HG02870 (cell line): Measurements from ENCODE around the gene MIDN.

ENCODE experiments used
- ATAC-seq: cut with Tn5 transposase; IDR thresholded peaks from one replicate; pipeline ENCODE4 v1.9.1; 2021; ENCODE audit warnings: mild to moderate bottlenecking, moderate library complexity; ENCODE audit not compliant: unreplicated experiment

Gene MIDN

DNA sequence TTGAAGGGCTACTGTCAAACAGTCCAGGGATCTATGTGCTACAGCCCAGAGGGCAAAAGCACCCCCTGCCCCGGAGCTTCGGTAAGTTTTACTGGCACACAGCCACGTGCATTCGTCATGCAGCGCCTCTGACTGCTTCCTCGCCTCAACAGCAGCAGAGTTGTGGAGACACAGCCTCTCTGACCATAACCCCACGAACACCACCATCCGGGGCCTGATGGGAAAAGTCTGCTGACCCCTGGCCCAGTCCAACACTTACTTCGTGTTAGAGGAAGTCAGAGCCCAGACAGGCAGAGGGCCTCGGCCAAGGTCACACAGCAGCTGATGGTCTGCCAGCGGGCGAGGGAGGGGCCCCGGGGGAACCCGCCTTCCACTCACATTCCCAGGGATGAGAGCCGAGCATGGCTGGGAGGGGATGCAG is 15.7 kb upstream of the MIDN start:
- no peak for ATAC-seq

DNA sequence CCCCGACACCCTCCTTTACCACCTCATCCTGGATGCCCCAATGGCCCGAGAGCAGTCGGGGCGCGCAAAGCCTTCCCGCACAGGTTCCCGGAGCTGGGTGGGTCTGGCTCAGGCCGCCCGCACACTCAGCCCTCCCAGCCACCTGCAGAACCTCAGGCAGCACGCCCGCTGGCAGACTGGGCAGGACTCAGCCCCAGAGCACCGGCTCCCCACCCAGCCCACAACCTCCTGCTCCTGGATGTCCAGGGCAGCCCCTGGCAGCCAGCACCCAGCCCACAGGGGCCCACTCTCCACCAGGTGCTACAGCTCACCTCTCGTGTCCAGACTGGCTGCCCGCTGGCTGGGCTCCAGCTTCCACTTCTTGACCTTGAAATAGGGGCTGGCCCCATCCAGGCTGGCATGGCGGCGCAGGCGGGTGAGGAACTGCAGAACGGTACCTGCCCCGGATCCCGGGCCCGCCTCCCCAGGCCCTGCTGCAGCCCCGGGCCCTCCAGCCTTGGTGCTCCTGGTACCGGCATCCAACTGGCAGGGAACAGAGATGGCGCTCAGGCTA is 15.2 kb upstream of the MIDN start:
- no peak for ATAC-seq

DNA sequence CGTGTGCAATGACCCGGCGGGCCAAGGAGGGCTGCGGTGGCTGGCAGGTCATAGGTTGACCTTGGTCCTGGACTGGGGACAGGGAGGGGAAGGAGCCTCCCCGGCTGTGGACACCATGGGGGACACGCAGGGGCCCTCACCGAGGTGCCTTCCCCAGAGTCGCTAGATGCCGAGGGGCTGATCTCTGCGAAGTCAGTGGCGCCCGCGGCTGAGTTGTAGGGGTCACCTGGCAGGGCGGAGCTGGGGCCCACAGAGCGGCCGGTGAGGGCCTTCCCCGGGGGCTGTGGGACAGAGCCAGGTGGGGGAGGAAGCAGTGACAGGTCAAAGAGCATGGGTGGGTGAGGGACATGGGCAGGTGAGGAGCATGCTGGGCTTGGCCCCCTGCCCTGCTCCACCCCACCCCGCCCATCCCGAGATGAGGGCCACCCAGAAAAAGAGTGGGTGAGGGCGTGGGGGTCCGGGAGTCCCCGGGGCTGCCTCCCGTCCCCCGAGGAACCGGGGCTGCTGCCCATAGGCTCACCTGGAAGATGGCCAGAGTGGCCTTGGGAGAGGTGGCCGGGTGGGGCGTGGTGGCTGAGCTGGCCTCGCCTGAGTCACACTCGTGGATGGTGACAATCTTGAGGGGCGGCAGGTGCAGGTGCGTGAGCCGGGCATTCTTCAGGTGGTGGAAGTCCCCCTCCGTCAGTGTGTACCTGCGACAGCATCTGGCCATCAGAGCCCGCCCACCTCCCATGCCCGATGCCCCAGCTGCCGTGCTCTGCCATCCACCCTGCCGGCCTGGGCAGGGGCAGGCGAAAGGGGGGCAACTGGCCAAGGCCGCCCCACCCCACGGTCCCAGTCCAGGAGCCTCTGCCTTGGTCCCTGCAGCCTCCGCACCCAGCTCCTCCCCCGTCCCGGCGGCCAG is 14.1 kb upstream of the MIDN start:
- no peak for ATAC-seq

DNA sequence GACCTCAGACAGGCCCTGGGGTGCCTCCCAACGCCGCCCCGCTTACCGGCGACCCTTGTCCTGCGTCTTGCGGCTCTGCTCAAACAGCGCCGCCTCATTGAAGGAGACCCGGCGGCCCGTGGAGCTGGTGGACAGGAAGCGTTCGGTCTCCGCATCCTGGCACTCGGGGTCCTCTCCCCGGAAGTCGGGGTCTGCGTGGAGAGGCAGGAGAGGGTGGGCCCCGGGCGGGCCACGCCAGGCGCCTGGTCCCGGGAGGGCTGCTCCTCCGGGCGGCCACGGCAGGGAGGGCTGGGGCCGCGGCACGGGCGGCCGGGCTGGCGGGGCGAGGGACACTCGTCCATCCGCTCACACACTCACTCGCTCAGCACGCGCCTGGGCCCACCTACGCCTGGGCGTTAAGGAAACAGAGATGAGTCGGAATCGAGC is 13.4 kb upstream of the MIDN start:
- no peak for ATAC-seq

DNA sequence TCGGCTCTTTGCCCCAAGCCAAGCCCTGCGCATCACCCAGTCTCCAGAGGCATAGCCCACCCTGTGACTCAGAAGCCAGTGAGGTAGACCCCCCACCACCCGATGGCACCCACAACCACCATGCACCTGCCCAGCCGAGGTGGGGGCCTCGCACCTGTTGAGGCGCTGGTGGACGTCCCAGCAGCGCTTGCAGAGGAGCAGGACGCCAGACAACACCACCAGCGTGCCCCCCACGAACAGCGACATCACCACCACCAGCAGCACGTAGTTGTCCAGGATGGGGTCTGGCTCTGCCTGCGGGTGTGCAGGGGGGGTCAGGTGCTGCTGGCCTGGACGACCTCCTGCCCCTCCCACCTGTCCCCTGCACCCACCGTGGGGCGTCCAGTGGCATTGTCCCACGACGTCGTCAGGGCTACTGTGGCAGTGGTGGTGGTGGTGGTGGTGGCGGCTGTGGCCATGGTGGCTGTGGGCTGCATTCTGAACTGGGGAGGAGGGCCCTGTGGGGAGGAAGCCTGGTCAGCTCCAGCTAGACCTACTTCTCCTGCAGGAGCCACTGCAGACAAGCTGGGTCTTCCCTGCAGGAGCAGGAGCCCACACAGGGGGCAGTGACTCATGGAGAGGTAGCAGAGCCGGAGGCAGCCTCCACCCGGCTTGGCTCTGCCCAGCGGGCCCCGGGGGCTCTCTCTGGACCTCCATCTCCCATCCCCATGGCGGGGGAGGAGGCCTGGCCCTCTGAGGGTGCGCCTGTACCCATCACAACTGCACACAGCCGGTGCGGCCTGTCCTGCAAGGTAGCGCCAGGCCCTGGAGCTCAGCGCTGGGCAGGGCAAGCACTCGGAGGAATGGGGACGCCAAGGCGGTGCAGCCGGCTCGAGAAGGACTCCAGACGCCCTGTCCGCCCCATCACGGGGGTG is 12.5 kb upstream of the MIDN start:
- ATAC-seq, result no peak

DNA sequence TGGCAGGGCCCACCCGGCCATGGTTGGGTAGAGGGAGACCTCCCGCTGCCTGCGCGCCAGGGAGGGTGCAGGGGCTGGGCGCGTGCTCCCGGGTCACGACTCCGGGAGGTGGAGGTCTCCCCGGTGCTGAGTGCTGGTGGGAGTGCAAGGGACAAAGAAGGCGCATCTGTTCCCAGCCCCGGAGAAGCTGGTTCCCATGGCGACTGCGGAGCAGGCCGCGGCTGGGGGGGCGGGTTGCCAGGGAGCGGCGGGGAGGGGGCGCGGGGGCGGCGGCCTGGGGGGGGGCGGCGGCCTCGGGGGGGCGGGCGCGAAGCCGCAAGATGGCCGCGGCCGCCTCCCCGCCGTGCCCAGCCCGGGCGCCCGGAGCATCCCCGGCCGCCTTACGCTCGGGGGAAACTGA is 11.8 kb upstream of the MIDN start:
- no peak for ATAC-seq

DNA sequence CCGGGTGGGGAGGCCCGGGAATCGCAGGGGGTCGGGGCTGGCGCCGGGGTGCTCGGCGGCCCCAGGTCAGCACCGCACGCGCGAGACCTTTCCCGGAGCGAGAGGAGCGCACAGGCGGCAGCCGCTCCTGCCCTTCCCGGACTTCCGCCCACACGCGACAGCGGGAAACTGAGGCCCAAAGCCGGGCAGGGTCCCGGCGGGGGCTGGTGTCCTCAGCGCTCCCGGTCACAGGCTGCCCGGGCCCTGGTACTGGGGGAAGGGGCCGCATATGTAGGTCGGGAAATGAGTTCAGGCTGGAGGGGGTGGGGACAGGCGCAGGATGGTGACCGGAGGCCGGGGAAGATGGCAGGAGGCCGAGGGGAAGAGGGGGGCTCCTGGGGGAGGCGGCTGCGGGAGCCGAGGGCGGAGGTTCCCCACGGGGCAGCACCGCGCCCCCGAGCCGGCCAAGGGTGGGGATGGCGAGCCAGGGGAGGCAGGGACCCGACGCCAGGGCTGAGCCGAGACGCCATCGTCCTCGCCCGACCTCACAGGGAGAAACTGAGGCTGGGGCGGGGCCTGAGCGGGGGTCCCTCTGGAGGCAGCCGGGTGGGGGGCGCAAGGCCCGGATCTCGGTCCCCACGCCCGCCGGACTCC is 11.2 kb upstream of the MIDN start:
- ATAC-seq, result no peak

DNA sequence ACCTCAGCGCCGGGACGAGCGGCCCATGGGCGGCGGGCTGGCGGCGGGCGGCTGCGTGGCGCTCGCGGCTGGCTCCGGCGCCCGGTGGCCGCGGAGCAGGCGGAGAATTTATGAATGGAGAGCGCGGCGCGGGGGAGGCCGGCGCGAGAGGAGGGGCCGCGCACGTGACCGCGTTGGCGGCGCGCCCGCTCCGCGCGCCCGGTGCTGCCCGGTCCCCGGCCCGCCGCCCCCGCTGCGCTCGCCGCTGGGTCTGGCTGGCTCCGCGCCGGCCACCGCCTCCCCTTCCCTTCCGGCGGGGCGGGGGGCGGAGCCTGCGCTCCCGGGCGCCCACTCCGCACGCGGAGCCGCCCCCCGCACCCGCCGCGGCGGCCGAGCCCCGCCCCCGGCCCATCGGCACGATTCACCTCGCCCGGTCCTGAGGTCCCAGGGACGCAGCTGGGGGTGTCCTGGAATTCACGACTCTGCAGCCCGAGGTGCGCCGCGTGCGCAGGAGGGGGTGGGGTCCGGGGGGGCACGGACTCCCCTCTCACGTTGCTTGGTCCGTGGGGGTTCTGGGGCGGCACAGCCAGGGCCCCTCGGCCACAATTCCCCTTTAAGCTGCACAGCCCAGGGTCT is 10.5 kb upstream of the MIDN start, which contains the start of gene CBARP:
CBARP (minus strand) TSS at position 252 of the 615 bp plus-strand sequence. CDS start 1,905 bp downstream, outside the sequence.
- no peak for ATAC-seq

DNA sequence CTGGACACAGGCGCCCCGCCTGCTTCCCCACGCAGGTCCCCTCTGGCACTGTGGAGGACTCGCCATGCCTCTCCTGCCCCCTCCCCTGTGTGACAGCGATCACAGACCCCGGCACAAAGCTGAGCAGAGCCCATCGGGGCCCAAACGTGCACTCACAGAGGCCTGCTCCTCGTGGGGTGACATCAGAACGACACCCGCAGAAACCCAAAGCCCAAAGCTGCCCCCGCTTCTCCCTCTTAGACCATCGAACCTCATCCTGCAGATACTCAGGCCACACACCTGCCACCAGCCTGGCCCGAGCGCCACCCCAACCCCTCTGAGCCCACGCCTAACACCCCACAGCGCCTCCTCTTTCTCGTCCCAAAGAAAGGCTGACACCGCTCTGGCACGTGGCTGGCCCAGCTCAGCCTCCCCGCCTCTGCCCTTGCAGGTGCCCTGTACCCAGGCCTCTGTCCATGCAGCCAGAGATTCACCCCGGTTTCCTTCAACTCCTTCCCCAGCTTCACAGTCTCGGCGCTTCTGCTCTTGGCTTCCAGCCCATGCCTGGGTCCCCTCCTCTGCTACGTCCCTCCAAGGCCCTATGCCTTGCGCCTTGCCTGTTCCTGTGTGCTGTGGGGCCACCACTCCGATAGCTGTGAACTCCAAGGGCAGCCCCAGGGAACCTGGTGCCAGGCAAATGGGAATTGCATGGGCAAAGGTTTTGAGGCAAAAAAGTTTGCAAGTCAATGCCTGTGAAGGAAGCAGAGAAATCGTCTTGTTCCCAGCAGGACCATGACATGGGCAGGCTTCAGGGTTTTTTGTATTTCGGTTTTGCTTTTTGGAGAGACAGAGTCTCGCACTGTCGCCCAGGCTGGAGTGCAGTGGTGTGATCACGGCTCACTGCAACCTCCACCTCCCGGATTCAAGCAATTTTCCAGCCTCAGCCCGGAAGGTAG is 9.7 kb upstream of the MIDN start:
- ATAC-seq, result no peak

DNA sequence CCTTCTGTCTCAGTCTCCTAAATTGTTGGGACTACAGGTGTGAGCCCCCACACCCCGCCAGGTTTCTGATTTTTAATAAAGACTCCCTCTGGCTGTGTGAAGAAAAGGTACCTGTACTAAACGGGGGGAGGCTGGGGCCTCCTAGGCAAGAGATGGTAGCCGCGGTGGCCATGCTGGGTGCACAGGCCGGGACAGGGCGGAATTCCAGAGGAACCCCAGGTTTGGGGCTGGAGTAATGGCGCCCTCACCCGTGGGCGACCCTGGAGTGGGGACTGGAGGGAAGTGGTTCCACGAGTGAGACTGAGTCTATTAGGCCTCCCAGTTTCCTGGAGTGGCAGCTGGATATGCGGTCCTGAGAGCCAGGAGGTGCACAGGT is 9.0 kb upstream of the MIDN start:
- no peak for ATAC-seq

DNA sequence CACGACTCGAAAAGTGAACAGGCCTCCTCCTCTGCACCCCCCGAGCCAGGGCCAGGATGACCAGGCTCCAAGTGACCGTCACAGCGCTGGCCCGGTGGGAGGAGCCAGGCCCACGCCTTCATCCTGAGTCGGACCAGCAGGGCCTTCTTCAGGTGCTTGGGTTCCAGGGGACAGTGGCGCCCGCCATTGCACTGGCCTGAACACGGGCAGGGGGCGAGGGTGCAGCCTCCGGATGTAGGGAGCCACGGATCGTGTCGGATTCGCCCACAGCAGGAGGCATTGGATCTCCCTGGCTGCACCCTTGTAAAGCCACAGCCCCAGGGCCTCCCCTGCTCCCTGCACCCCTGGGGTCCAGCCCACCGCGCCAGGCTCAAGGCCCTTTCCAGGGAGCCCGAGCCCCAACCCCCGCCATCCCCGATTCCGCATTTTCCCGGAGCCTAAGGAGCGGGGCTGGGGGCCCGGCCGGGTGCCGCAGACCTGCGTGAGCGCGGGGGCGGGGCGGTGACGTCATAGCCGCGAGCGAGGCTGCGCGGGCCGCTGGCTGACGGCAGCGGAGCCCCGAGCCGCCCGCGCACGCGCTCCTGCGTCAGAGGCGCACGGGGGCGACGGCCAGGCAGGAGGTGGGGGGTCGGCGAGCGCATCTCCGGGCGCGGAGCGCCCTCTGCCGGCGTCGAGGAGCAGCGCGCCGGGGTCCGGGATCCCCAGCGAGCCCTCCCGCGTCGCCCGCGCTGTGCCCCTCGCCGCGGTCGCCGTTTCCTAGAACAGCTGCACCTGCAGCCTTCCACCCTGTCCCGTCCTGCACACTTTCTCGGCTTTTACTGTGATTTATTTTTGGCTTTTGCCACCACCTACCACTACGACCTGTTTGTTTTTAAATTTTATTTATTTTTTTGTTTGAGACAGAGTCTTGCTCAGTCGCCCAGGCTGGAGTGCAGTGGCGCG is 8.3 kb upstream of the MIDN start:
- no peak for ATAC-seq

DNA sequence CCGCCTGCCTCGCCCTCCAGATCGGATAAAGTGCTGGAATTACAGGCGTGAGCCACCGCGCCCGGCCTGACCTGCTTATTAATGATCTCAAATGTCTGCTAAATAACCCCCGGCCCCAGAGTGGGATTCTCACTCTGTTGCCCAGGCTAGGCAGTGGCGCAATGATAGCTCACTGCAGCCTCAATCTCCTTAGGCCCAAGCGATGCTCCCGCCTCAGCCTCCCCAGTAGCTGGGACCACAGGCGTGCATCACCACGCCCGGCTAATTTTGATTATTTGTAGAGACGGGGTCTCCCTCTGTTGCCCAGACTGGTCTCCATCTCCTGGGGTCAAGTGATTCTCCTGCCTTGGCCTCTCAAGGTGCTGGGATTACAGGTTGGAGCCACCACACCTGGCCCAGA is 7.5 kb upstream of the MIDN start:
- ATAC-seq, result no peak

DNA sequence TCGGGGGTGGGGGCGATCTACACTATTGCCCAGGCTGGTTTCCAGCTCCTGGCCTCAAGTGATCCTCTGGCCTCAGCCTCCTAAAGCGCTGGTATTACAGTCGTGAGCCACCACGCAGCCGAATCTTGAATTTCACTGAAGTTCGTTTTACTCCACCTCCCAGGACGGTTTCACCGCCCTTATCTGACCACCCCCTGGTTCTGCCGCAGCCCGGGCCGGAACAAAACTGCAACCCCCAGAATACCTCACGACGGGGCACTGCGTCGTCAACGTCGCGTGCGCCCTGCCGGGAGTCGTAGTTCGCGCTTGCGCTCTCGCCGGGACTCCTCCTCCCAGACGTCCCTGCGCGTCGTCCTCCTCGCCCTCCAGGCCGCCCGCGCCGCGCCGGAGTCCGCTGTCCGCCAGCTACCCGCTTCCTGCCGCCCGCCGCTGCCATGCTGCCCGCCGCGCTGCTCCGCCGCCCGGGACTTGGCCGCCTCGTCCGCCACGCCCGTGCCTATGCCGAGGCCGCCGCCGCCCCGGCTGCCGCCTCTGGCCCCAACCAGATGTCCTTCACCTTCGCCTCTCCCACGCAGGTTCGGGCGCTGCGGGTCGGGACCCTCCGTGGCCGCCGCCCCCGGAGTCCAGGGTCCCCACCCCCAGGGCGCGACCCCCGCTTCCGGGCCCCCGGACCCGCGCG is 6.8 kb upstream of the MIDN start, which contains the start of gene ATP5F1D:
ATP5F1D (plus strand) TSS at position 335 of the 679 bp plus-strand sequence; CDS start at position 435, 100 bp downstream.
- peak; percentile 45 for ATAC-seq

DNA sequence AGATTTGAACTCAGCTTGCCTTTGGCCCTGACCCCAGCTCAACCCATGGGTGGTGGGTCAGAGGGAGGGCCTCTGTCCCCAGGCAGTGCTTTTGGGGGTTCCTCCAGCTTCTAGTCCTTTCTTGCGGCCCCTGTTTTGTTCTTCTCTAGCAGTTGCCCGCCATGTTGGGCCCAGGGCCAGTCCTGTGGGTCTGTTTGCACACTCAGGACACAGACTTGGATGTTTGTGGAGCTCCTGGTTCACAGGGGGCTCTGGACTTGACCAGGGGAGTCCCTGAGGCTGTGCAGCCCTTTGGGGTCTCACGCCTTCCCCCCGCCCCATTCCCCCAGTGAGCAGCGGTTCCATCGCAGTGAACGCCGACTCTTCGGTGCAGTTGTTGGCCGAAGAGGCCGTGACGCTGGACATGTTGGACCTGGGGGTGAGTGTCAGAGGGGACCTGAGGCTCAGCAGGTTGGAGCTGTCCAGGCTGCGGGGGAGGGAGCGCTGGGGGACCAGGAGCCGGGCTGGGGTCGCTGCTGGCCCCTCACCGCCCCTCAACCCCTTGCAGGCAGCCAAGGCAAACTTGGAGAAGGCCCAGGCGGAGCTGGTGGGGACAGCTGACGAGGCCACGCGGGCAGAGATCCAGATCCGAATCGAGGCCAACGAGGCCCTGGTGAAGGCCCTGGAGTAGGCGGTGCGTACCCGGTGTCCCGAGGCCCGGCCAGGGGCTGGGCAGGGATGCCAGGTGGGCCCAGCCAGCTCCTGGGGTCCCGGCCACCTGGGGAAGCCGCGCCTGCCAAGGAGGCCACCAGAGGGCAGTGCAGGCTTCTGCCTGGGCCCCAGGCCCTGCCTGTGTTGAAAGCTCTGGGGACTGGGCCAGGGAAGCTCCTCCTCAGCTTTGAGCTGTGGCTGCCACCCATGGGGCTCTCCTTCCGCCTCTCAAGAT is 4.4 kb upstream of the MIDN start:
- no peak for ATAC-seq

DNA sequence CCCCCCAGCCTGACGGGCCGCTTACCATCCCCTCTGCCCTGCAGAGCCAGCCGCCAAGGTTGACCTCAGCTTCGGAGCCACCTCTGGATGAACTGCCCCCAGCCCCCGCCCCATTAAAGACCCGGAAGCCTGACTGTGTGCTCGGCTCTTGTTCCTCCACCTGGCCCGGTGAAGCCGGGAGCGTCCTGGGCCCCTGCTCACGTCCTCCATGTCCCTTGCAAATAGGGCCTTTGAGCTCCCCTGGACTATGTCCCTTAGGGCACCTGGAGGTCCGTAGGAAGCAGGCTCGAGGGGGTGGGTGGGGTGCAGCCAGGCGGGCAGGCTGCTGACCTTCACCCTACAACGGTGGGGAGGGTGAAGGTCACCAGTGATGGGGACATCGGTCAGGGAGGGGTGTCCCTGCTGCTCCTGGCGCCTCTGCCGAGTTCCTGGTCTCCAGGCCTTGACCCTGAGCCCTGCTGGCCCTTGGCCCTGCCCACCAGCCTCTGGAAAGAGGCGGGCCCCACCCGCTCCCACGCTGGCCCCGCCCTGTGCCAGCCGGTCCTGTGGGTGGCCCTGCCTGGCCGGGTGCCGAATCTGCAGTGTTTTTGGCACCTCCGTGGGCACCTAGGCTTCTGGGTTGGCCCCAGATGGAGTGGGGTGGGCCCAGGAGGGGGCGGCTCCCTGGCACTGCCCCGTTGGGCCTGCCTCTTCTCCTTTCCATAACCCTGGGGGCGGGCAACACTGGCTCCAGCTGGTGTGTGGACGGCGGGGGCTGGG is 3.5 kb upstream of the MIDN start:
- no peak for ATAC-seq
